Stimulated activated CD8-positive, alpha-beta memory T cell treated with anti-CD3 and anti-CD28 coated beads, Interleukin-15, amount 100 ng/mL, for 24 hours (primary cell): Measurements from ENCODE around the gene SPIRE1.
"Not testable (repeated sequence)": the region's sequence is repeated elsewhere in the genome, so short reads cannot be mapped to it uniquely, and the experiment has no call there.

Experiments
- DNase-seq: peaks from one replicate; pipeline ENCODE4 v3.0.0-alpha.2; 2020; ENCODE audit warnings: low read depth

The SPIRE1 gene

GRCh38 chr18:12552879-12553242 lies 105.0 kb downstream of the SPIRE1 start:
- no peak for DNase-seq

- DNase-seq = not testable (repeated sequence)
Measured at GRCh38 chr18:12551943-12552878, 105.7 kb downstream of the SPIRE1 start.

- DNase-seq = not testable (repeated sequence)
Measured at GRCh38 chr18:12551466-12551865, 106.4 kb downstream of the SPIRE1 start.

- no peak for DNase-seq
Measured at GRCh38 chr18:12543697-12544096, 114.2 kb downstream of the SPIRE1 start.

- no peak for DNase-seq
Measured at GRCh38 chr18:12540751-12541150, 117.2 kb downstream of the SPIRE1 start.

- not testable (repeated sequence) for DNase-seq
Measured at GRCh38 chr18:12539158-12539557, 118.7 kb downstream of the SPIRE1 start.

GRCh38 chr18:12534820-12535219 lies 123.1 kb downstream of the SPIRE1 start:
- DNase-seq = no peak

- DNase-seq = no peak
Measured at GRCh38 chr18:12532661-12533060, 125.2 kb downstream of the SPIRE1 start.

- no peak for DNase-seq
Measured at GRCh38 chr18:12531749-12532148, 126.2 kb downstream of the SPIRE1 start.

- no peak for DNase-seq
Measured at GRCh38 chr18:12520442-12520992, 137.4 kb downstream of the SPIRE1 start.

GRCh38 chr18:12518832-12519531 lies 138.9 kb downstream of the SPIRE1 start:
- DNase-seq = no peak

GRCh38 chr18:12518326-12518725 lies 139.6 kb downstream of the SPIRE1 start:
- no peak for DNase-seq

- no peak for DNase-seq
Measured at GRCh38 chr18:12517142-12517825, 140.6 kb downstream of the SPIRE1 start.

GRCh38 chr18:12516049-12516630 lies 141.8 kb downstream of the SPIRE1 start:
- no peak for DNase-seq

- DNase-seq = no peak
Measured at GRCh38 chr18:12515550-12515949, 142.4 kb downstream of the SPIRE1 start.

GRCh38 chr18:12507007-12507406 lies 150.9 kb downstream of the SPIRE1 start:
- no peak for DNase-seq

- no peak for DNase-seq
Measured at GRCh38 chr18:12500986-12501385, 156.9 kb downstream of the SPIRE1 start.

- DNase-seq = no peak
Measured at GRCh38 chr18:12497839-12498238, 160.1 kb downstream of the SPIRE1 start.

- no peak for DNase-seq
Measured at GRCh38 chr18:12497296-12497695, 160.6 kb downstream of the SPIRE1 start.

- DNase-seq = no peak
Measured at GRCh38 chr18:12492907-12493306, 165.0 kb downstream of the SPIRE1 start.

- no peak for DNase-seq
Measured at GRCh38 chr18:12491611-12492435, 166.1 kb downstream of the SPIRE1 start.
